Urothelium cell line (cell line): Measurements from ENCODE around the gene NCOA3.
"Not testable (repeated sequence)": the region's sequence is repeated elsewhere in the genome, so short reads cannot be mapped to it uniquely, and the experiment has no call there.

Source experiments
- DNase-seq: peaks from one replicate; pipeline ENCODE4 v3.0.0; 2011; ENCODE audit warnings: low spot score, mixed read lengths
- FAIRE-seq: peaks from 2 replicates; lab custom pipeline; 2011; peaks lifted over from hg19 to GRCh38; lab: Jason Lieb, UNC

NCOA3 gene

DNA sequence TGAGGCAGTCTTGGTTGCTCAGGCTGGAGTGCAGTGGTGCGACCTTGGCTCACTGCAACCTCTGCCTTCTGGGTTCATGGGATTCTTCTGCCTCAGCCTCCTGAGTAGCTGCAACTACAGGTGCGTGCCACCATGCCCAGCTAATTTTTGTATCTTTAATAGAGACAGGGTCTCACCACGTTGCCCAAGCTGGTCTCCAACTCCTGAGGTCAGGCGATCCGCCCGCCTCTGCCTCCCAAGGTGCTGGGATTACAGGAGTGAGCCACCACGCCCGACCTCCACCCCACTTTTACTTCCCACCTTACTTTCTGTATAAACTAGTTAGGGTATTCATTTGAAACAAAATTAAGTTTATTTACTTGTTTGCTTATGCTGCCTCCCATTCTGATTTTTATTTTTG is 86.5 kb downstream of the NCOA3 start:
- DNase-seq (no peak), FAIRE-seq (no peak)

DNA sequence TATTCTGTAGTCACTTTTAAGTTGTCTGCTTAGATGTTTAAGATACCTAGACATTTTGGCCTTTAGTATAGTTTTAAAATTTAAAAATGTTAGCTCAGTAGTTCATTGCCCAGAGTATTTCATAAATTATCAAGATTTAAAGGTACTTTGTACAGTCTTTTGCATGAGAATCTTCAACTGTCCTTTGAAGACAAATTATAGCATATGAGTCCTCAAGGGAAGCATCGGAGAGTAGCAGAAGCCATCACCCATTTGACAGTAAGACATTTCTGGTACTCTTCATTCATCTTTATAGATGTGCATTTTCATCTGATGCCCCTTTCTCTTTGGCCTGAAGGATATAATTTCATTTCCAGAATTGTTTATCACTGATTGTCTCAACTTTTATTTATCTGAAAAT is 89.5 kb downstream of the NCOA3 start:
- no peak for FAIRE-seq
- DNase-seq, result no peak

DNA sequence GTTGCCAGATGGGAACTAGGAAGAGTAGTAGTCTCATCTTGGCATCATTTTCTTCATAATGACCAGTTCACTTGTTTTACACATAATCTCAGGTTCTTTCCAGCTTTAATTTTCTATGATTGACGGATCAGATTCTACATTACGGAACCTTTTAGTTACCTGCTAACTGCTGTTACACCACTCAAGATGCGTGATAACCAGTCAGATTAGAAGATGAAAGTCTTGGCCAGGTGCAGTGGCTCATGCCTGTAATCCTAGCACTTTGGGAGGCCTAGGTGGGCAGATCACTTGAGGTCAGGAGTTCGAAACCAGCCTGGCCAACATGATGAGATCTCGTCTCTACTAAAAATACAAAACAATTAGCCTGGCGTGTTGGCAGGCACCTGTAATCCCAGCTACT is 92.5 kb downstream of the NCOA3 start:
- FAIRE-seq (no peak), DNase-seq (no peak)

DNA sequence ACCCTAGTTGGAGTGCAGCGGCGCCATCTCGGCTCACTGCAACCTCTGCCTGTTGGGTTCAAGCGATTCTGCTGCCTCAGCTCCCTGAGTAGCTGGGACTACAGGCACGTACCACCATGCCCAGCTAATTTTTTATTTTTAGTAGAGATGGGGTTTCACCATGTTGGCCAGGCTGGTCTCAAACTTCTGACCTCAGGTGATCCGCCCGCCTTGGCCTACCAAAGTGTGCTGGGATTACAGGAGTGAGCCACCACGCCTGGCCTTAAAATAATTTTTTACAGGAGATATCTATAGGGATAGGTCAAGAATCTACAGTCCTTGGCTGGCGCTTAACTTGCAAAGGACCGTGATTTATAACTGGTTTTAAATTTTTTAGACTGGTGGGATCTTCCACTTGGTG is 93.5 kb downstream of the NCOA3 start:
- FAIRE-seq, DNase-seq: not testable (repeated sequence)

DNA sequence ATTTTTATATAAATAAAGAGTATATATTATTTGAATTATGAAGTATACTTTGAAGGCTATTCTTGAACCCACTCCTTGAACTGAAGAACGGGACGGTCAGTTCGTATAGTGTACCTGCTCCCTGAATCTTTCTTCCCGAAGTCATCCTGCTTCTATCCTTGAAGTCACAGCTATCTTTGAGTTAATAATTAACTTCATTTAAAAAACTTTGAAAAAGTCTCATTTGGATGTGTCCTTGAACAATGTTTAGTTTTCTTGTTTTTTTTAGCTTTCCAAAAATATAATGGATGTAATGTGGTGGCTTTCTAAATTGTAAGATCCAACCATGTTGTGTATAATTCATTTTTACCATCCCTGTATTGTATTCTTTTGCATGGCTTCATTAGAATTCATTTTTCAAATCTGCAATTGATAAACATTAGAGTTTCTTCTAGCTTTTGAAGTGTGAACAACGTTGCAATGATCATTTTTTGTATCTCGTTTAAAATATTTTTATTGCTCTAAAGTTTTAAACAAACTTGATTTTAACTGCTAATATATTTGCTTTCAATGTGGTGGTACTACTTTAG is 94.4 kb downstream of the NCOA3 start:
- DNase-seq, result no peak
- FAIRE-seq, result no peak

DNA sequence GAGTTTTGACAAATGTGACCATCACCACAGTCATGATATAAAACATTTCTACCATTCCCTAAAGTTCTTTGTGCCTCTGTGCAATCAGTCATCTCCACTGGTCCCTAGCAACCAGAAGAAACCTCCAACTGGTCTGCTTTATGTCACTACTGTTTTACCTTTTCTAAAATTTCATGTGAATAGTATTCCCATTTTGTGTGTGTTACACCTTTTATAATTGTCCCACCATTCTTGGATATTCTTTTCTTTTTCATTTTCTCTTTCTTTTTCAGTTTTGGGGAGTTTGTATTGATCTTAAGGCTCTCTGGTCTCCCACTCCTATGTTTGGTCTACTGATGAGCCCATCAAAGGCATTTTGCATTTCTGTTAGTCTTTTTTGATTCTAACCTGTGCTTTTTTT is 95.4 kb downstream of the NCOA3 start:
- DNase-seq (no peak), FAIRE-seq (no peak)

DNA sequence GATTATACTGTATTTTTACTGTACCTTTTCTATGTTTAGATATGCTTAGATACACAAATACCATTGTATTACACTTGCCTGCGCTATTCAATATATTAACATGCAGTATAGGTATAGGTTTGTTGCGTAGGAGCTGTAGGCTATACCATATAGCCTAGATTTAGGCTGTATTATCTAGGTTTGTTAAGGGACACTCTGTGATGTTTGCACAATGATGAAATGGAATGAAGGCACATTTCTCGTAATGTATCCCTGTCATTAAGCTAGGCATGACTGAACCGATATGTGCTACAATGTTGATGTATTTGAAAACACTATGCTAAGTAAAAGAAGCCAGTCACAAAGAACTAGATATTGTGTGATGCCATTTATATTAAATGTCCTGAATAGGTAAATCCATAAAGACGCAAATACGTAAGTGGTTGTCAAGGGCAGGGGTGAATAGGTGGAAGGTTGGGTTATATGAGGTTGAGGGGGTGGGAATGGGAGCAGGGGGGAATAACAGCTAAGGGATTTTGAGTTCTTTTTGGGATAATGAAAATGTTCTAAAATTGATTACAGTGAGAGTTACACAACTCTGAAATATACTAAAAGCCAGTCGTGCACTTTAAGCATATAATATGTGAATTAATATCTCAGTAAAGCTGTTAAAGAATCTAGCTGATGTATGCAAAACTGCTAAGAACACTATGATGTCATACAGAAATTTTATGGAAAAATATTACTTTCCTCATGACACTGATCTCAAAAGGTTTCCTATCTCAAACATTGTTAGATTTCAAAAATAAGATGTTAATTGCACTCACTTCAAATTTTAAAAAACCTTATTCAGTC is 97.4 kb downstream of the NCOA3 start:
- DNase-seq (no peak), FAIRE-seq (peak; percentile 68)

DNA sequence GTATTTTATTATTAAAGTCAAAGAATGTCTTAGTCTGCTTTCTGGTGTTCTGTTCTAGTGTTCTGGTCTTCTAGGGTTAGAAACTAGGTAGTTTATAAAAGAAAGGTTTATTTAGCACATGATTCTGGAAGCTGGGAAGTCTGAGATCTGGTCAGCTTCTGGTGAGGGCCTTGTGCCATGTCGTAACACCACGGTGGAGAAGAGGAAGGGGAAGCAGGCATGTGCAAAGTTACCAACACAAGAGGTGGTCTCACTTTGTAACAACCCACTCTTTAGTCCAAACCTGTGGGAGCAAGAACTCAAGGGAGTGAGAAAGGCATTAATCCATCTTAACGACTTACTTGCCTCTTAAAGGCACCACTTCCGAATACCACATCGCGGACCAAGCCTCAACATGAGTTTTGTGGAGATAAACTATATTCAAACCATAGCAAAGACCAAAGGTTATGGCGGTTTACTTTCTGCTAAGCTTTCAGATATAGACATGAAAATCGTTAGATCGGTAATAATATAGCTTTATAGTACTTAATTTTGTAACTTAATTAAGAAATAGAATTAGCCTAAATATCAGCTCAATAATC is 99.4 kb downstream of the NCOA3 start:
- FAIRE-seq (no peak), DNase-seq (no peak)

DNA sequence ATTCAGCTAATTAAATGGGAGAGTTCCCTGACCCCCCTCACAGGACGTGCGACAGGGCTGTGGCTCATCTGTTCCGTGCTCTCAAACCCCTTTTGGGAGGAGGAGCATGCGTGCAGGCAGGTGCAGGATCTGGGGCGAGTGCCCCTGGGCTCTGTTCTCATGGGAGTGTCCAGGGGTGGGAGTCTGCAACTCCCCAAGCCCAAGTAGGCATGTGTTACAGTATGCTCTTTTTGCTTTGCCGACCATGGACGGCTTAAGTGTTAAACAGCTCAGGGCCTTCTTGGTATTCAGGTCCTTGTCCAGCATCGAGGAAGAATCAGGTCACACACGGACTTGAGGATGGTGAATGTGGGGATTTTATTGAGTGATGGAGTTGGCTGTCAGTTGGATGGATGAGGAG is 101.6 kb downstream of the NCOA3 start:
- no peak for DNase-seq
- no peak for FAIRE-seq

DNA sequence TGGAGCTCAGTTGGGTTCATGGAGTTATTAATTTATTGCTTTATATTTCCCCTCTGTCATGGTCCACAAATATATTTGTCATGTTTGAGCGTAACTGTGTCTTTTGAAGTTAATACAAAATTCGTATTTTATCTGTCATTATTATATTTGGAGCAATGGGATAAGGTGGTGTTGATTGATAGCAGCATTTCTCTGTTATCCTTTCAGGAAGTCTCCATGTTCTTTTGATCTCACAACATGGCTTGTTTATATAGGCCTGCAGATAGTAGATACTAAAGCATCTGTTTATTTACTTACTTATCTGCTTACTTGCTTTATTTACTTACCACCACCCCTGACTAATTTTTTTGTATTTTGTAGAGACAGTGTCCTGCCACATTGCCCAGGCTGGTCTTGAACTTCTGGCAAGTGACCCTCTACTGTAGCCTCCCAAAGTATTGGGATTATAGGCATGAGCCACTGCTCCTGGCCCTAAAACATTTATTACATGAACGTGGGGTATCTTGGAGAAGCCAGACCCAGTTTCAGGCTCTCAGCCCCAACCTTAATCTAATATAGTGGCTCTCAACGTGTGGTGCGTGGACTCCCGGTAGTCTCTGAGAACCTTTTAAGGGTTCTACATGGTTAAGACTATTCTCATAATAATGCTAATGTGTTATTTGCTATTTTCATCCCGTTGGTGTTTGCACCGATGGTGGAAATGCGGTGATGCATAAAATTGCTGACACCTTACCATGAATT is 104.2 kb downstream of the NCOA3 start:
- no peak for FAIRE-seq
- no peak for DNase-seq

DNA sequence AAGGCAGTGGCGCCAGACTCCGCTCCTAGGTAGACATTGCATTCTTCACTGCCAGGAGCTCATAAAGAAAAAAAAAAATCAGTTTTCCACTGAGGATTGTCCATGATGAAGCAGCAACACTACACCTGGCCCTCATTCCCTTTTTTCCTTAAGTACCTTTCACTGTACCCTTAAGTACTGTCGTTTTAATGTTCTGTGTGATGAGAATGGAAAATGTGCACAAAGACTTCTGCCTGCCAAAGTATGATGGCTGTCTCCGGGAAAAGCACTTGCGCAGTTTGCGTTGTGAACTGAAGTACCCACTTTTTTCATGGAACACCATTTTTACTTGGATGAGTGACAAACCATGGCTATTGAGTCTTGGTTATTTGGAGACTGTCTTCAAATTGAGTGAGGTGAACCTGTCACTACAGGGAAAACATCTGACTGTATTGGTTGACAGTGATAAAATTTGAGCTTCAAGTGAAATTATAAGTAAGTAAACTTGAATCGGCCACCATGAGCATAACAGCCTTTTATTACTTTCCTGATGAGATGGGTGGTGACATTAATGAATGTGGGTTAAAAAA is 104.8 kb downstream of the NCOA3 start:
- DNase-seq, result no peak
- no peak for FAIRE-seq

DNA sequence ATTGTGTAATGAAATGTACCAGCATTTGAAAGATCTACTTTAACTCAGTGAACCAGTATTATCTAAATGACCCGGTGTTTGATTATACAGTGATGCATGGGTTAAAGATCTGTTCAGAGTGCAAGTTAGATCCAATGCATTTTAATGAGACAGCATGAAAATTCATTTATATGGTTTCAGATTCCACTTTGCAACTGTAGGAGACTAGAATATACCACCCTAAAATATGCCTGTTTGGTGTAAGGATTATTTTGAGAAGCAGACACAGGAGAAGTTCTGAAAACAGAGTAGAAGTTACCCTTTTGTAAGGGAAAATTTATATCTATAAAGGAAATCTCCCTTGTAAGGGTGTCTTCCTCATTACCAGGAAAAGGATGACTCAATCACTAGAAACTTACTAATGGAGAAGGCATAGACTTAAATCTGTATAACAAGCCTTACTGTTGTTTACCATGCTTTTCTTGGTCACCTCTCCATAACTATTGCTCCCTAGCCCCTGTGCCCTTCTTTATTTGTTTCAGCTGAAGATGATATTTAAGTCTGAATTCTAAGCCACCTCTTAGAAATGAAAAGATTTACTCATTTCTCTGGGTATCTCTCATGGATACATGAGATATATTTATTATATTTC is 105.4 kb downstream of the NCOA3 start:
- FAIRE-seq, result no peak
- DNase-seq, result no peak

DNA sequence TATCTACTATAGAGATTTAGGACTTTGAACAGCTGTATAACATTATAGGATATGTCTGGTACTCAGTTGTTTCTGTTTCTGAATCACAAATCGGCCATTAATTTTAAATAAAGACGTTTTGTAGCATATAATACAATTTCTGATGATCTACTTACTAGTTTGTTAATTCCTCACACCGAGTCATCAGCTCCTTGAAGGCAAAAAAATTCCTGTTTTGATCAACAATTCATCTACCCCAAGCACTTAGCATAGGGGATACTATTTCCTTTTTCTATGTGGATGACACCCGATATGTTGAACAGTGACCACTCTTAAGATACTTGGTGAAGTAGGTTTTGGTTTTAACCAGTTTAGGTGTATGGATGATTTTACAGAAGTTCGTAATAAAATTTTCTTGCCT is 107.3 kb downstream of the NCOA3 start:
- FAIRE-seq (no peak), DNase-seq (no peak)

DNA sequence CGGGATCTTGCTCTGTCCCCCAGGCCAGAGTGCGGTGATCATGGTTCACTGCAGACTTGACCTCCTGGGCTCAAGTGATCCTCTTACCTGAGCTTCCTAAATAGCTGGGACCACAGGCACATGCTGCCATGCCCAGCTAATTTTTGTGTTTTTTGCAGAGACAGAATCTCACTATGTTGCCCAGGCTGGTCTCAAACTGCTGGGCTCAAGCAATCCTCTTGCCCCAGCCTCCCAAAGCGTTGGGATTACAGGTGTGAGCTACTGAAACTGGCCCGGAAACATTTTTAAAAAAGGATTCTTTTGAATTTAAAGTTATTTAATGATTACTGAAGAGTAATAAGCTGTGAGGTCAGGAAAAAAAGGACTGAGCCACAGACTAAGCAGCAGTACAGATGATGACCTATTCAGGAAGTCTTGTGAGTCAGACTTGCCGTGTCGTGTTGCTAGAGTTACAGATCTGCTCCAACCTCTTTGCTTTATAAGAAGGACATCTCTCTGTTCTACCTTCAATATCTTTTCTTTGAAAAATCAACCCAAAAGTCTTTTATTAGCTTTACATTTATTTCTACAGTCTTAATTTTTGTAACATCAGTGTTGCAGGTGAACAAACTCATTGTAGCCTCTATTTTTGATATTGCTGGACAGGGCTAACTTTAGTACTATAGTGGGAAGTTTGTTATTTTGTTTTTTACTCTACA is 108.7 kb downstream of the NCOA3 start:
- no peak for FAIRE-seq

DNA sequence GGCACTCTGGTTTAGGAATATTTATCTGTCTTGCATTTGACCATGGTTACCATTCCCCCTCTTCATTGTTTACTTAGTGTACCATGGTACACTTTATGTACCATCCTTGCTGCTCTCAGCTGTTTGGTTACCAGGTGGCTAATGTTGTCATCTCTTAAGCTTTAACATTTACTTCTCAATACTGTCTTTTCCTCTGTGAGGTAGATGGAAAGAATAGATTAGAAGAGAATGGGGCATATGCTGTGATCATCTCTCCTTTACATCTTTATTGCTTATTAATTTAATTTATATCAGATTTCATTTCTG is 109.2 kb downstream of the NCOA3 start:
- FAIRE-seq (no peak), DNase-seq (no peak)

More for the DNA sequence above, 108.7 kb downstream of the NCOA3 start:
- DNase-seq, result peak; percentile 83

DNA sequence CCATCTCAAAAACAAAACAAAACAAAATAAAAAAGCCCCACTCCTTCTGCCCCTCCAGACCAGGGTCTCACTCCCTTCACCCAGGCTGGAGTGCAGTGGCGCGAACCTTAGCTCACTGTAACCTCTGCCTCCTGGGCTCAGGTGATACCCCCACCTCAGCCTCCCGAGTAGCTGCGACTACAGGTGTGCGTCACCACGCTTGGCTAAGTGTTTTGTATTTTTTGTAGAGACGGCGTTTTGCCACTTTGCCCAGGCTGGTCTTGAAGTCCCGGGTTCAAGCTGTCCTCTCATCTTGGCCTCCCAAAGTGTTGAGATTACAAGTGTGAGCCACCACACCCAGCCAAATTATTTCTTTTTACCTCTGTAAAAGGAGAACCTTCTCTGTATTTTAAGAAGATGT is 110.1 kb downstream of the NCOA3 start:
- FAIRE-seq (no peak), DNase-seq (no peak)

DNA sequence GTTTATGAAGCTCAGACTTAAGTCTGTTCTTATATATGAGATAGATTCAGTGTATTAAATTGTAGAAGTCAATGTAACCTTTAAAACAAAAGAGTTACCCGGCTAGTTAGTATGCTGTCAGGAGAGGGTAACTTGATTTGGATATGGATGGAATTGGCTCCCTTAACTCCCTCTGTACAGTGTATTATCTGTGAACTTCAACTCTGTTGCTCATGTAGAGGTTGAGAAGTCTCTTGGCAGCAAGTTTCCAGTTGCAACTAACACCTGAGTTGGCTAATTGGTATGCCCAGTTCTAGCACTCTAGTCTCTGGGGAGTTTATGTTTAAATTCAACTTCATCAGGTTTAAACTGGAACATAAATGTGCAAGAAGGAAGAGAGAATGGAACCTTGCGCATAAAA is 111.0 kb downstream of the NCOA3 start:
- FAIRE-seq (no peak), DNase-seq (no peak)

DNA sequence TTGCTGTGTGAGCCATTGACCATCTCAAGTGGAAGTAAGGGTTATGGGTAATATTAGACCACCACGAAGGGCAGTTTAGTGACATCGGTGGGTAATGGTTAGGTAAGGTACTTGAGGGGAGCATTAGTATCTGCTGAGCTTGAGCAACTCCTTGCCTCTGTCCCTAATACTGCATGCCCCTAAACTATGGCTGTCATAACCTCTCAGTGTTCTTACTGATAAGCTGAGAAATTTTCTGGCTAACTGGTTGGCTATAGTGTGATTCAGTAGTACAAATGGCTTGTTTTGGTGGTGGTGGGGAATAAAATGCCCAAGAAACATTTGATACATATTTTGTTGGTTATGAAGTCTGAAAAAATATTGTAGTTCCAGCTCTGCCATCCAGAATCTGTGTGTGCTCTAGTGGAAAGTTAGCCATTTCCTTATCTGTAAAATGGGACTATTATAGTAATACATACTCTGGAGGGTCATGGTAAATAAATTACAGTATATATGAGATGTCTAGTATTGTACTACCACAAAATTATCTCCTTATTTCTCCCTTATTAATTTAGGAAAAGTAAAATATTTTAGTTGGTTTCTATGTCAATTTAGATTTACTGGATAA is 113.1 kb downstream of the NCOA3 start:
- no peak for DNase-seq
- no peak for FAIRE-seq

DNA sequence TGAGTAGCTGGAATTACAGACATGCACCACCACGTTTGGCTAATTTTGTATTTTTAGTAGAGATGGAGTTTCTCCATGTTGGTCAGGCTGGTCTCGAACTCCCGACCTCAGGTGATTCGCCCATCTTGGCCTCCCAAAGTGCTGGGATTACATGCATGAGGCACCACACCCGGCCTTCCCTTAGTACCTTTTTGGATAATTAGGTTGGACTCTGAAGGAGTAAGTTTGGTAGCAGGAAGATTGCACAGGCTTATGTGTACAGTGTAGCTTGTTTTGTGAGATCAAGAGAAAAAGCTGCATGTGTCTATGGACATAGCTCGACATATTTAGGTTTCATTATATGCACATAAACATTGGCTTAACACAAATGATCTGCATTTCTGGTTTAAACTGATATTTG is 116.8 kb downstream of the NCOA3 start:
- DNase-seq (no peak), FAIRE-seq (no peak)
